H9 (cell line): ENCODE data around the gene PCSK6. TPM values are rescaled to one million over a fixed set of nuclear protein-coding genes. Genes with fewer than 3 reads are reported as not detected.

Experiments
- DNase-seq: peaks from one replicate; pipeline ENCODE4 v3.0.0-alpha.2; 2017
- H2AFZ ChIP-seq: one replicate; pipeline ENCODE4 v1.6.1; 2013; ENCODE audit warnings: mild to moderate bottlenecking, low read length, control low read depth, moderate library complexity
- H2AK5ac ChIP-seq: 2 replicates; pipeline ENCODE4 v1.6.1; 2013; ENCODE audit warnings: low read length, control low read depth, mixed read lengths; ENCODE audit not compliant: insufficient read length
- H2BK120ac ChIP-seq: one replicate; pipeline ENCODE4 v1.6.1; 2013; ENCODE audit warnings: low read depth, mild to moderate bottlenecking, low read length, control low read depth, inconsistent platforms; ENCODE audit not compliant: poor library complexity, severe bottlenecking
- H2BK12ac ChIP-seq: 2 replicates; pipeline ENCODE4 v1.6.1; 2013; ENCODE audit warnings: low read length, control low read depth, mixed read lengths, low read depth; ENCODE audit not compliant: insufficient read length
- H2BK15ac ChIP-seq: 2 replicates; pipeline ENCODE4 v1.6.1; 2013; ENCODE audit warnings: low read depth, low read length, control low read depth
- H2BK20ac ChIP-seq: one replicate; pipeline ENCODE4 v1.6.1; 2013; ENCODE audit warnings: low read depth, mild to moderate bottlenecking, low read length, control low read depth, inconsistent platforms; ENCODE audit not compliant: poor library complexity, severe bottlenecking
- H2BK5ac ChIP-seq: 2 replicates; pipeline ENCODE4 v1.6.1; 2013; ENCODE audit warnings: low read length, control low read depth, mixed read lengths; ENCODE audit not compliant: insufficient read length
- H3K14ac ChIP-seq: 2 replicates; pipeline ENCODE4 v1.6.1; 2013; ENCODE audit warnings: low read length, control low read depth; ENCODE audit not compliant: insufficient read depth
- H3K18ac ChIP-seq: 2 replicates; pipeline ENCODE4 v1.6.1; 2013; ENCODE audit warnings: low read depth, mild to moderate bottlenecking, mixed read lengths, low read length, control low read depth; ENCODE audit not compliant: insufficient read length
- H3K23ac ChIP-seq: 2 replicates; pipeline ENCODE4 v1.6.1; 2013; ENCODE audit warnings: low read length, control low read depth, mixed read lengths, low read depth; ENCODE audit not compliant: insufficient read length
- H3K23me2 ChIP-seq: 2 replicates; pipeline ENCODE4 v1.6.1; 2013; ENCODE audit warnings: low read depth, mild to moderate bottlenecking, mixed read lengths, low read length, control low read depth; ENCODE audit not compliant: insufficient read length, poor library complexity, severe bottlenecking
- H3K27ac ChIP-seq: 2 replicates; pipeline ENCODE4 v1.5.1; 2013; ENCODE audit warnings: low read length, control low read depth, mixed read lengths, low read depth; ENCODE audit not compliant: insufficient read length
- H3K27me3 ChIP-seq: 2 replicates; pipeline ENCODE4 v1.6.1; 2013; ENCODE audit warnings: low read length, control low read depth, inconsistent platforms; ENCODE audit not compliant: insufficient read depth
- H3K4ac ChIP-seq: 2 replicates; pipeline ENCODE4 v1.6.1; 2013; ENCODE audit warnings: low read depth, mild to moderate bottlenecking, control low read depth, inconsistent platforms, low read length, moderate library complexity
- H3K4me1 ChIP-seq: 2 replicates; pipeline ENCODE4 v1.6.1; 2013; ENCODE audit warnings: low read length, control low read depth, inconsistent platforms; ENCODE audit not compliant: insufficient read depth
- H3K4me2 ChIP-seq: 2 replicates; pipeline ENCODE4 v1.6.1; 2013; ENCODE audit warnings: low read length, control low read depth, mixed read lengths; ENCODE audit not compliant: insufficient read length, insufficient read depth
- H3K56ac ChIP-seq: 2 replicates; pipeline ENCODE4 v1.6.1; 2013; ENCODE audit warnings: low read depth, mild to moderate bottlenecking, mixed read lengths, low read length, control low read depth; ENCODE audit not compliant: insufficient read length
- H3K79me1 ChIP-seq: 2 replicates; pipeline ENCODE4 v1.6.1; 2013; ENCODE audit warnings: low read depth, mild to moderate bottlenecking, moderate library complexity, low read length, control low read depth, inconsistent platforms; ENCODE audit not compliant: insufficient read depth, poor library complexity, severe bottlenecking
- H3K79me2 ChIP-seq: 2 replicates; pipeline ENCODE4 v1.6.1; 2013; ENCODE audit warnings: low read length, control low read depth, inconsistent platforms; ENCODE audit not compliant: insufficient read depth
- H3K9ac ChIP-seq: 2 replicates; pipeline ENCODE4 v1.6.1; 2013; ENCODE audit warnings: low read length, control low read depth, mixed read lengths; ENCODE audit not compliant: insufficient read length; ENCODE audit errors: extremely low read depth
- H3K9me3 ChIP-seq: one replicate; pipeline ENCODE4 v1.6.1; 2013; ENCODE audit warnings: low read depth, low read length, inconsistent platforms; ENCODE audit not compliant: control insufficient read depth
- H3T11ph ChIP-seq: one replicate; pipeline ENCODE4 v1.6.1; 2013; ENCODE audit warnings: mild to moderate bottlenecking, low read length, control low read depth, inconsistent platforms
- H4K20me1 ChIP-seq: one replicate; pipeline ENCODE4 v1.6.1; 2013; ENCODE audit not compliant: control insufficient read depth, insufficient read length, insufficient read depth
- H4K5ac ChIP-seq: 2 replicates; pipeline ENCODE4 v1.6.1; 2013; ENCODE audit warnings: low read depth, mild to moderate bottlenecking, mixed read lengths, low read length, control low read depth; ENCODE audit not compliant: insufficient read length
- H4K8ac ChIP-seq: replicated peaks from 2 replicates; pipeline ENCODE4 v1.6.1; 2013; ENCODE audit warnings: low read length, control low read depth, mixed read lengths, low read depth; ENCODE audit not compliant: insufficient read length
- H4K91ac ChIP-seq: 2 replicates; pipeline ENCODE4 v1.6.1; 2013; ENCODE audit warnings: low read depth, mild to moderate bottlenecking, moderate library complexity, mixed read lengths, low read length, control low read depth; ENCODE audit not compliant: insufficient read length
- H3K27ac Mint-ChIP-seq, 3 experiments: 2 replicates in 2 of 3; 3 replicates in 1 of 3; pipeline ENCODE4 v1.8.0; 2020 to 2021; ENCODE audit warnings: mixed read lengths in 3 of 3, mild to moderate bottlenecking in 1 of 3, moderate library complexity in 1 of 3
- H3K27me3 Mint-ChIP-seq: 2 replicates; pipeline ENCODE4 v1.8.0; 2021; ENCODE audit warnings: low read depth, mild to moderate bottlenecking, moderate library complexity, mixed read lengths
- H3K36me3 Mint-ChIP-seq, 3 experiments: 2 replicates in 2 of 3; 3 replicates in 1 of 3; pipeline ENCODE4 v1.8.0; 2020 to 2021; ENCODE audit warnings: low read depth in 3 of 3, mixed read lengths in 3 of 3; ENCODE audit not compliant: insufficient read depth in 1 of 3
- H3K4me1 Mint-ChIP-seq, 2 experiments: 2 replicates each; pipeline ENCODE4 v1.8.0; 2020; ENCODE audit warnings: mixed read lengths in 2 of 2
- H3K4me3 Mint-ChIP-seq, 2 experiments: 2 replicates in 1 of 2; 3 replicates in 1 of 2; pipeline ENCODE4 v1.8.0; 2020 to 2021; ENCODE audit warnings: mild to moderate bottlenecking in 2 of 2, mixed read lengths in 2 of 2, moderate library complexity in 1 of 2
- H3K9me3 Mint-ChIP-seq, 2 experiments: 2 replicates in 1 of 2; 3 replicates in 1 of 2; pipeline ENCODE4 v1.8.0; 2020; ENCODE audit warnings: mild to moderate bottlenecking in 2 of 2, mixed read lengths in 2 of 2, moderate library complexity in 1 of 2
- CTCF ChIP-seq: fragments of 200-600 bp; sonication (generic); conservative IDR thresholded peaks from 3 replicates; pipeline ENCODE4 v1.8.0; 2021; ENCODE audit warnings: antibody characterized with exemption, mild to moderate bottlenecking
- WGBS: extraction: QIAGEN DNeasy Blood & Tissue Kit; methylation state at CpG from one replicate; pipeline ENCODE4 v1.1.7; 2013; ENCODE audit warnings: missing lambda C conversion rate, low lambda C conversion rate, mixed read lengths; ENCODE audit not compliant: insufficient read length; ENCODE audit errors: extremely low coverage; 5-methylcytosine and 5-hydroxymethylcytosine counted together
- total RNA-seq: library from RNA; stranded (reverse); gene quantifications from 2 replicates; pipeline ENCODE4 v1.2.1, GENCODE V29; 2021

The PCSK6 gene
- total RNA-seq, 1 experiment from 2014 or later: 4.0 TPM

- H3K56ac ChIP-seq: no peak overlapping the region
- Mint-ChIP-seq H3K36me3 (0 out of 7 replicates have a peak, but pooled peaks cover 0 to 3% (median 0%) of the 10 kb centered on the region in 3 experiments), H3K27me3 (peaks cover 14% of the 10 kb centered on the region), H3K4me1 (peaks cover 8 to 10% of the 10 kb centered on the region in 2 experiments), H3K4me3 (no peak overlapping the region), H3K9me3 (peaks cover 0 to 4% of the 10 kb centered on the region in 2 experiments; a peak in 1 of 5 replicates), H3K27ac (no peak overlapping the region)
- no peak for DNase-seq
- no peak overlapping the region for H2BK15ac ChIP-seq
- no peak overlapping the region for H2BK12ac ChIP-seq
- H3K4me2 ChIP-seq: no peak overlapping the region
- H2BK120ac ChIP-seq: no peak overlapping the region
- no peaks in the 10 kb centered on the region for H3K79me1 ChIP-seq
- H3K27me3 ChIP-seq: no peaks in the 10 kb centered on the region; the same call in 1 of the 2 replicates
- no peak for TF ChIP-seq CTCF
- H2AK5ac ChIP-seq: no peak overlapping the region
- no peak overlapping the region for H3T11ph ChIP-seq
- H4K91ac ChIP-seq: no peak overlapping the region
- no peak overlapping the region for H4K5ac ChIP-seq
- no peaks in the 10 kb centered on the region for H3K79me2 ChIP-seq
- no peaks in the 10 kb centered on the region for H3K4me1 ChIP-seq
- H3K14ac ChIP-seq: no peak overlapping the region; the same call in 1 of the 2 replicates
- H4K8ac ChIP-seq: no peak overlapping the region
- H3K9me3 ChIP-seq: no peaks in the 10 kb centered on the region
- no peak overlapping the region for H3K27ac ChIP-seq
- no peak overlapping the region for H3K9ac ChIP-seq
- no peaks in the 10 kb centered on the region for H3K23me2 ChIP-seq
- no peak overlapping the region for H2AFZ ChIP-seq
- H3K23ac ChIP-seq: no peak overlapping the region
- no peak overlapping the region for H2BK20ac ChIP-seq
- no CpG with 5 or more reads among the region's 15 CpGs for WGBS
- no peak overlapping the region for H2BK5ac ChIP-seq
- H3K4ac ChIP-seq: no peak overlapping the region
- no peak overlapping the region for H3K18ac ChIP-seq
- H4K20me1 ChIP-seq: no peaks in the 10 kb centered on the region
Observed at GRCh38 chr15:101470548-101471239, 18.8 kb downstream of the PCSK6 start.
